Activated naive CD8-positive, alpha-beta T cell treated with anti-CD3 and anti-CD28 coated beads, Interleukin-2, amount 50 U/mL, for 24 hours (primary cell): ENCODE measurements around the gene WNT7A.

Source experiments
- ATAC-seq: fragments of 150-1000 bp; cut with Tn5 transposase; one replicate; pipeline ENCODE4 v1.10.0; 2021
- DNase-seq: peaks from one replicate; pipeline ENCODE4 v3.0.0; 2021
- H3K27ac Mint-ChIP-seq: one replicate; pipeline ENCODE4 v1.8.0; 2021; ENCODE audit warnings: mild to moderate bottlenecking, mixed read lengths
- H3K27me3 Mint-ChIP-seq: one replicate; pipeline ENCODE4 v1.8.0; 2021; ENCODE audit warnings: mixed read lengths
- H3K36me3 Mint-ChIP-seq: one replicate; pipeline ENCODE4 v1.8.0; 2021; ENCODE audit warnings: low read depth, mixed read lengths
- H3K4me1 Mint-ChIP-seq: one replicate; pipeline ENCODE4 v1.8.0; 2021; ENCODE audit warnings: mixed read lengths
- H3K4me3 Mint-ChIP-seq: one replicate; pipeline ENCODE4 v1.8.0; 2021; ENCODE audit warnings: mild to moderate bottlenecking, moderate library complexity, mixed read lengths
- H3K9me3 Mint-ChIP-seq: one replicate; pipeline ENCODE4 v1.8.0; 2021; ENCODE audit warnings: mixed read lengths

Gene WNT7A

DNA sequence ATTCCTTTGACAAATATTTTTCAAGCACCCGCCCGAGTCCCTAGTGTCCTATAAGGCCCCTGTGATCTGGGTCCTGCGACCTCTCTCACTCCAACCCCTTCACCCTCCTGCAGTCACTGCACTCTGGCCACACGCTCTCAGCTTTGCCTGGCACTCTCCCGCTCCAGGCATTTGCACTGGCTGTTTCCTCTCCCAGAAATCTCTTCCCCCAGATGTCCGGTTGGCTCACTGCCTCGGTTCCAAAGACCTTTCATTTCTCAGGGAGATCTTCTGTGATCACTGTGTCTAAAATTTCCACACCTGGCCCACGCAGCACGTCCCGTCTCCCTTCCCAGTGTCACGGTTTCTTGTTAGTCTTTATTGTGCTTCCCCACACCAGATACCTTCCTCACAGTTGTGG lies 97.4 kb downstream of the WNT7A start:
- Mint-ChIP-seq H3K36me3 (no peaks in the 10 kb centered on the region), H3K9me3 (no peaks in the 10 kb centered on the region), H3K4me3 (no peak overlapping the region), H3K27me3 (peaks cover 13% of the 10 kb centered on the region), H3K27ac (no peak overlapping the region), H3K4me1 (peaks cover 2% of the 10 kb centered on the region)
- DNase-seq, result no peak
- ATAC-seq, result no peak

DNA sequence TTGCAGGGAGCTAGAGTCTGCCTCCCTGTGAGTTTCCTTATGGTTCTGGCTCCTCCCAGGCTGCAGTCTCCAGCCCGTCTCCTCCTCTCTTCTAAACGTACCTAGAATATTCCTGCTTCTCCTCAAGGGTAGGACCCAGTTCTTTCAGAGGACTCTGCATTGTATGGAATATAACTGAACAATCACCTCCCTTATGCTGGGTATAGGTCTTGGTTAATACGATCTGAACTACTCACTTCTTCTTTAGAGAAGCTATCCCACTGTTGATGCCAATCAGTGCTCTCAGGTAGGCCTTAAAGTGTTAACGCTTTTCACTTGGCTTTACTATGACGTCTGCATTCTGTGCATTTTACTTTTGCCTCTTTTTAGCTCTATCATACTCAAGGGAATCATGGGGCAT lies 98.5 kb downstream of the WNT7A start:
- Mint-ChIP-seq H3K36me3 (no peaks in the 10 kb centered on the region), H3K4me1 (peaks cover 2% of the 10 kb centered on the region), H3K27ac (no peak overlapping the region)

DNA sequence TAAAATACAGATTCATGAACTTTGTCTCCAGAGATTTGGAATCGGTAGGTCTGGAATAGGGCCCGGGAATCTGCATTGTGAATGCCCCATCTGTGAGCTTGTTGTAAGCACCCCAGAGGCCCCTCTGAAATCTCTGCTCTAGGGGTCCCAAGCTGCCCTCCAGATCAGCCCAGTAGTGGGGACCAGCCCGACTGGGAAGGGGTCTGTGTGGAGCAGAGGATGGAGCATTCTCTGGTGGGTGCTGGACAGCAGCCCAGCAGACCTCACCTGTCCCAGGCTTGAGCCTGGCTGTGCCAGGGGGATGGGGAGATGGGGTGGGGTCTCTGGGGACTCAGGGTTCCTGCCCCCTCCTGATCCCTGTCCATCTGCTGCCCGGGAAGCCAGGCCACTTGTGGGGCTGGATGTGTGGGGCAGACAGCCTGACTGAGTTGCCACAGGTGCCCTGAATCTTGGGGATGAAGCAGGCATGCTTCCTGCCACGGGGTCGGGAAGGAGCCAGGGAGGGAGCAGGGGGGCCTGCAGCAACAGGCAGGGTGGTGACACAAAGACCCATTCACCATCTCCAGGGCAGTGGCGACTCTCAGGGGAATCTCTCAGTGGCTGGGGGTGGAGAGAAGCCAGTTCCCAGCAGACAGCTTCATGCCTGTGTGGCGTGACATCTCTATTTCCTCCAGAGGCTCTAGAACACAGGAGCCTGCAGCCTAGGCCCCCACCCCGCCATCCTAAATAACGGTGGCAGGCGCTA lies 99.3 kb downstream of the WNT7A start:
- H3K27me3 Mint-ChIP-seq, result peaks cover 13% of the 10 kb centered on the region
- ATAC-seq (no peak), DNase-seq (no peak)
- H3K4me3 Mint-ChIP-seq, result no peak overlapping the region
- peaks cover 2% of the 10 kb centered on the region for H3K4me1 Mint-ChIP-seq
- no peak overlapping the region for H3K27ac Mint-ChIP-seq
- H3K9me3 Mint-ChIP-seq, result no peaks in the 10 kb centered on the region
- no peaks in the 10 kb centered on the region for H3K36me3 Mint-ChIP-seq

More for the DNA sequence above, 98.5 kb downstream of the WNT7A start:
- no peak for ATAC-seq
- Mint-ChIP-seq H3K27me3 (peaks cover 13% of the 10 kb centered on the region), H3K9me3 (no peaks in the 10 kb centered on the region), H3K4me3 (no peak overlapping the region)
- DNase-seq, result no peak

DNA sequence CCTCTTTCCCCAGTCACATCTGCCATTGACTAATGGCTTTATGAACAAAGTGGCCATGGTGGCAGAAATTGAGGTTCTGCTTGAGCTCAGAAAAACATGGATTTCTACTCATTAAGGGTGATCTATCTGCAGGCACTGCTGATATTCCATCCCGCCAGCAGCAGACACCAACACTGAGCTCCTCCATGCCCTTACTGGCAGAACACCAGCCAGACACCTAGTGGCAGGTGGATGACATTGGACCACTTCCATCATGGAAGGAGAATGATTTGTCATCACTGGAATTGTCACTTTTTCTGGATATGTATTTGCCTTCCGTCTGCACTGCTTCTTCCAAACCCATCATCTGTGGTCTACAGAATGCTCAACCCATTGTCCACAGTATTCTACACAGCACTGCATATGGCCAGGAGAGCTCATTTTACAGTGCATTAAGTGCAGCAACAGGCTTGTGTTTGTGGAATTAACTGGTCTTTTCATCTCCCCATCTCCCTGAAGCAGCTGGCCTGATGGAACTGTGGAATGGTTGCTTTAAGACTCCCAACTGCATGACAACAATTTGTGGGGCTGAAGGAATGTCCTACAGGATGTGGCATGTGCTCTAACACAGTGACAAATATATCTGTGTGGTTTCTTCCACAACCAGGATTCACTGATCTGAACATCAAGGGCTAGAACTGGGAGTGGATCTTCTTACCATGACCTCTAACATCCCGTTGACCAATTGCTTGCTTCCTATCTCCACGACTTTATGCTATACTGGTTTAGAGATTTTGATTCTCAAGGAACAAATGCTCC lies 103.4 kb downstream of the WNT7A start:
- H3K4me1 Mint-ChIP-seq, result no peaks in the 10 kb centered on the region
- no peak overlapping the region for H3K27ac Mint-ChIP-seq
- DNase-seq (no peak), ATAC-seq (no peak)
- H3K36me3 Mint-ChIP-seq, result no peaks in the 10 kb centered on the region
- H3K9me3 Mint-ChIP-seq, result no peaks in the 10 kb centered on the region
- H3K4me3 Mint-ChIP-seq, result no peak overlapping the region
- H3K27me3 Mint-ChIP-seq, result no peaks in the 10 kb centered on the region

DNA sequence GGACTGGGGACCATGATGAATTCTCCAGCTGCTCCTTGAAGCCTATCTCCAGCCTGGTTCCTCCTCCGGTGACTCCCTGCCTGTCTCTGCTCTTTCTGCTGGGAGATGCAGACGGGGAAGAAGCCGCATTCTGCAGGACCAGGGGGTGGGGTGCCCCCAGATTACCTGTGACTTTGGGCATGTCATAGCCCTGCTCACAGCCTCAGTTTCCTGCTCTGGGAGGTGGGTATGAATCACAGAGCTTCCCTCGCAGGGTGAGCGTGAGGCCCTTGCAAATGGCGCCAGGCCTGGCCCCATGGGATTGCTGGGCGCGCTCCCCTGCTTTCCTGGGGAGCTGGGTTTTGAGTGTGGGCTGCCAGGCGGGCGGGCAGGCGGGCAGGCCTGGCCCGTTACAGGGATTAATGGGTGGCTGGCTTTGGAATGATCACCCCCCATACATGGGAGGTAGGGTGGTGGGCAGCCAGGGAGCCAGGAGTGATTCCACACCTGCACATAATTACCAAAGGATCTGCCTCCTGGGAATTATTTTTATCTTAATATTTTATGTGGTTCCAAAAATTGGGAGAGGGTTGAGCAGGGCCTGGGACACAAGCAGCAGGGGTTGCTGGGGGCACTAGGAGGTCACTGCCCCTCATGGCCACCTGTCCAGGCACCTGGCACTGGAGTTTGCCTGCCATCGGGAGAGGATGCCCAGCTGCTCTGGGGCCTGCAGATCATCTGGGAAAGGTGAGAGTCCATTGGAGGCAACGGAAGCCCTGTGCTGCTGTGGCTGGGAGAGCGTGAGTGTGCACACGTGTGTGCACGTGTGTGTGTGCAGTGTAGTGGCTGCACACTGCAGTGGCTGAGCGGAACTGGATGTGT lies 106.8 kb downstream of the WNT7A start:
- DNase-seq (no peak), ATAC-seq (no peak)
- no peaks in the 10 kb centered on the region for H3K36me3 Mint-ChIP-seq
- no peaks in the 10 kb centered on the region for H3K27me3 Mint-ChIP-seq
- H3K9me3 Mint-ChIP-seq, result no peaks in the 10 kb centered on the region
- H3K4me3 Mint-ChIP-seq, result no peak overlapping the region
- no peak overlapping the region for H3K27ac Mint-ChIP-seq
- H3K4me1 Mint-ChIP-seq, result peaks cover 2% of the 10 kb centered on the region

DNA sequence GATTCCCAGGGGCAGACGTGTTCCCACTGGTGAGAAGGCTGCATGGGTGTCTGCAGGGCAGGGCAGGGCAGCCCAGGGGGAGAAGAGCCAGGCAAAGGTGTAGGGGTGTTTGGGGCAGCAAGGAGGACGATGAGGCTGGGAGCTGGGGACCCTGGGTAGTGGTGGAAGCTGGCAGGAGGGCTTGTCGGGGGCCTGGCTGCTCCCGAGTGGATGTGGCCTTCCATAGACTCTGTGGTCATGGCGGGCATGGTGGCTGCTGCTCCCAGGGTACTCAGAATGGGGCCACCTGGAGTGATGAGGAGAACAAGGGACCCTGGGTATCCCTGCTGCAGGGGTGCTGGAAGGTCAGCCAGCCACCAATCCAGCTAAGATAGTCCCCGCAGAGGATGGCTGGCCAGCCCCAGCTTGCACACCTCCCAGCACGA lies 107.5 kb downstream of the WNT7A start:
- ATAC-seq, result no peak
- H3K9me3 Mint-ChIP-seq, result no peaks in the 10 kb centered on the region
- H3K27me3 Mint-ChIP-seq, result no peaks in the 10 kb centered on the region
- H3K27ac Mint-ChIP-seq, result no peak overlapping the region
- DNase-seq, result no peak
- no peak overlapping the region for H3K4me3 Mint-ChIP-seq
- H3K36me3 Mint-ChIP-seq, result no peaks in the 10 kb centered on the region
- H3K4me1 Mint-ChIP-seq, result peaks cover 2% of the 10 kb centered on the region

DNA sequence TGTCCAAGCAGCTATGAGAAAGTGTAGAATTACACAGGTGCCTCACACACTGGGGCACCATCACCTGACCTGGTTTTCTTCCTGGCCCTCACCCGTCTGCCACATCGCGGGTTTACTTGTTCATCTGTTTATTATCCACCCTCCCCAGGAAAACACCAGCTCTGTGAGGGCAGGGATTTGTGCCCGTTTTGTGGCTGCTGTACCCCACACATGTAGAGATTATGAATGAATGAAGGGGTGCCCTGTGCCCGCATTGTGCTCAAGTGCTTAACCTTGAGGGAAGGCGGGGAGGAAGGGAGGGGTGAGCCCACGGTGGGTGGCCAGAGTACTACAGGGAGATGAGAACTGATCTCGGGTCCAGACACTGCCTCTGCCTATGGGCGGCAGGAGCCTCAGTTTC lies 108.4 kb downstream of the WNT7A start:
- Mint-ChIP-seq H3K27me3 (no peaks in the 10 kb centered on the region), H3K4me3 (no peak overlapping the region), H3K27ac (no peak overlapping the region), H3K36me3 (no peaks in the 10 kb centered on the region), H3K4me1 (peaks cover 2% of the 10 kb centered on the region), H3K9me3 (no peaks in the 10 kb centered on the region)
- ATAC-seq (no peak), DNase-seq (no peak)

DNA sequence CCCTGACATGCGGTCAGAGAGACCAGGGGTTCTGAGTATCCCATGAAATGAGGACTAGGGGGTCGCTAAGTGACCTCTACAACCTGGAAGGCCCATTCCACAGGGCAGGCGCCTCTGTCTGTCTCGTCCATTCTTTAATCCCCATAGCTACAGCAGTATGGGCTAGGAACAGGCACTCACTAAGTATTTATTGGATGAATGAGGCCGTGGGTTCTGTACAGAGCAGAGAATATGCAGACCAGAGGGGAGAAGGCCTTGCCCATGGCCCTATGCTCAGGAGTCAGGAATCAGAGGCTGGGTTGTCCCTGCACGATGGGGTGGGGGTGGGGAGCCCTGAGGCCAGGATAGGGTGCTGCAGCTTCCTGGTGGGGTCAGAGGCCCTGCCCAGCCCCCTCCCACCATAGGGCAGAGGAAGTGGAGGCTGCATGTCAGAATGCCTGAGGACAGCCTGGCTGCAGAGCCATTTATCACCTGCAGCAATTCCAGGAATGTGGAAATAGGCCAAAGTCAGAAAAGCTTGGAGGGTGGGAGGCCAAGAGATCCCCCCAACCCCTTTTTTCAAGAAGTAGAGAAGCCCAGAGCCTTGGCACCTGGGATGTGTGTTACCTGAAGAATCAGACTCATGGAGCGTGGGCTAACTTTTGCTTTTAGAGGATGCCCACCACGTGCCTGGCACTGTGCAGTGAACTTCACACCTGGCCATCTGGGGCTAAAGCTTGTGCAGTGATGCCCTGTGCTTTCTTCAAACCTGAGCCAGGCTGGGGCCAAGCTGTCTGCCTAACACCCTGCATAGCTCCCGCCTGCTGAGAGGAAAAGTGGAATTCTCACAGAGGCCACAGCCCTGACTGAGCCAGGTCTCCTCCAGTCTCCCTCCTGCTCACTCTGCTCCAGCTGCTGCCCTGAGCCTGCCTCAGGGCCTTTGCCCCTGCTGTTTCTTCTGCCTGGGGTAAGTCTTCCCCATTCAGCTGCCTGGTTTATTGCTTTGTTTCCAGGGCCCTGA lies 109.4 kb downstream of the WNT7A start:
- no peak overlapping the region for H3K27ac Mint-ChIP-seq
- peaks cover 2% of the 10 kb centered on the region for H3K4me1 Mint-ChIP-seq
- H3K4me3 Mint-ChIP-seq, result no peak overlapping the region
- ATAC-seq, result no peak
- H3K9me3 Mint-ChIP-seq, result no peaks in the 10 kb centered on the region
- no peak for DNase-seq
- no peaks in the 10 kb centered on the region for H3K27me3 Mint-ChIP-seq
- no peaks in the 10 kb centered on the region for H3K36me3 Mint-ChIP-seq

DNA sequence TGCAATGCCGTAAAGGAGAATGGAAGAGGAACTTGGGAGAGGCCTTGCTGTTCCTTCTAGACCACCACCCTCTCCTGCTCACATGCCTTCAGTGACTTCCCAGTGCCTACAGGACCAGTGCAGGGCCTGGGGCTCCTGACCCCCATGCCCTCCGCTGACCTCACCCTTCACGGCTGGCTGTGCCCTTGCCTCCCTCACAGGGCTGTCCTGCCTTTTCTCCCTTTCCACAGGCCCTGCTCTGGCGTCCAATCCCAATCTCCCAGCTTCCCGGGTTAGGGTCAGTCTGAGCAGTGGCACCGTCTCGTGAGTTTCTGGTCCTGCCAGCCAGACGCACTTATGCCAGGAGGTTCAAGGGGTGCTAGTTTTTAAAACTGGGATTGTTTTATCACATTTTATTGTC lies 110.4 kb downstream of the WNT7A start:
- H3K4me1 Mint-ChIP-seq, result peaks cover 2% of the 10 kb centered on the region
- H3K9me3 Mint-ChIP-seq, result no peaks in the 10 kb centered on the region
- DNase-seq, result no peak
- no peak for ATAC-seq
- H3K36me3 Mint-ChIP-seq, result no peaks in the 10 kb centered on the region
- H3K27me3 Mint-ChIP-seq, result peaks cover 2% of the 10 kb centered on the region
- no peak overlapping the region for H3K4me3 Mint-ChIP-seq
- H3K27ac Mint-ChIP-seq, result no peak overlapping the region

DNA sequence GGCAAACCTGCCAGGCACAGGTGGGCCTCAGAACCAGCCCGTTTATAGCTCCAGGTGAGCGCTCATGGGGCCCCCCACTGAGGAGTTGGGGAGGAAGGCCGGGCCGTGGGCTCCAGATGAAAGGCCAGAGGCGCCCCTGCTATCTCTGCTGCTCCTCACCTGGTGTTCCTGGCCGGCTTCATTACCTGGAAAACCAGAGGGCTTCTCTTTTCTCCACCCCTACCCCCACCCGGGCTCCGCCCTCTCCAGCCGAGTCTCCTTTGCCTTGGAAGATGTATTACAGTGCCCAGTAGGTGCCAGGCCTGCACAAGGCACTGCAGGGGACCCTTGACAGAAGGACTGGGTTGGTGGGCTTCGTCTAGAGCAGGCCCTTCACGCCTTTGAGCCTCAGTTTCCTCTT lies 111.4 kb downstream of the WNT7A start:
- ATAC-seq (no peak), DNase-seq (no peak)
- no peaks in the 10 kb centered on the region for H3K36me3 Mint-ChIP-seq
- no peak overlapping the region for H3K27ac Mint-ChIP-seq
- peaks cover under 1% of the 10 kb centered on the region for H3K9me3 Mint-ChIP-seq
- H3K4me1 Mint-ChIP-seq, result peaks cover 2% of the 10 kb centered on the region
- H3K27me3 Mint-ChIP-seq, result peaks cover 4% of the 10 kb centered on the region
- no peak overlapping the region for H3K4me3 Mint-ChIP-seq

DNA sequence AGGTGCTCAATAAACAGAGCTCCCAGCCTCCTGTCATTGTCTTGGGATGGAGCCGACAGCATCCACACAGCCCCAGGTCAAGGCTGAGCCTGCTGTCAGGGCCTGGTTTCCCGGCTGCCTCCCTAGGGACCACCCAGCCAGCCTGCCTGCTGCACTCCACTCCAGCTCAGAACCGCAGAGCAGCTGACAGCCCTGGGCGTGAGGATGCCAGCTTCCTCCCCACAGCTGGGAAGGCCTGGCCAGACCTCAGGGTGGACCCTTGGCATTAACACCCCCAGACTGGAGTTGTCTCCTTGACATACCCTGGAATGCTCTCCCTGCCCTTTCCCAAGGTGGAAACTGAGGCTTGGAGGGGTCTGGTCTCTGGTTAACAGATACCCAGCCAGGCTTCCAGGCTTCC lies 112.0 kb downstream of the WNT7A start:
- ATAC-seq (no peak), DNase-seq (no peak)
- H3K4me3 Mint-ChIP-seq, result no peak overlapping the region
- no peak overlapping the region for H3K27ac Mint-ChIP-seq
- peaks cover 4% of the 10 kb centered on the region for H3K27me3 Mint-ChIP-seq
- H3K9me3 Mint-ChIP-seq, result peaks cover 6% of the 10 kb centered on the region
- H3K4me1 Mint-ChIP-seq, result peaks cover 2% of the 10 kb centered on the region
- no peaks in the 10 kb centered on the region for H3K36me3 Mint-ChIP-seq

DNA sequence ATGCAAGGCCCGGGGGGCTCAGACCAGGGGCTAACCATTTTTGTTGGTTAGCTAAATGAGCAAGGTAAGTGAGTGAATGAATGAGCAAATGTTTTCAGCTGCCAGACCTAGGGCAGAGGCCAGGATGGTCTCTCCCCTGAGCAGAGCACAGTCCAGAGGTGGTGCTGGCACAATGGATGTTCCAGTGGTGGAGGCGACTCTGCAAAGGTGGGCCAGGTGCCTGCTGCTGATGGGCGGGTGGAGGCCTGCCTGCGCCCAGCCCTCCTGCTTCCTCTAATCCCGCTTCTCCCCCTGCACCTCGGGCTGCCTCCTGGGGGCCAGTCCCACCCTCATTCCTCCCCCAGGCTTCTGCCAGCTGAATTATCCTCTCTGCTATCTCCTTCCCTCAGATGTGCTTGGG lies 112.8 kb downstream of the WNT7A start:
- H3K27me3 Mint-ChIP-seq, result peaks cover 4% of the 10 kb centered on the region
- peaks cover 7% of the 10 kb centered on the region for H3K9me3 Mint-ChIP-seq
- H3K4me1 Mint-ChIP-seq, result peaks cover 2% of the 10 kb centered on the region
- no peak overlapping the region for H3K27ac Mint-ChIP-seq
- H3K36me3 Mint-ChIP-seq, result no peaks in the 10 kb centered on the region
- no peak overlapping the region for H3K4me3 Mint-ChIP-seq
- ATAC-seq, result no peak
- no peak for DNase-seq
